ENCODE data around the gene COMMD3.
A peak's percentile ranks its signal among the peaks of the same experiment; 100 is the strongest.

The COMMD3 gene

DNA sequence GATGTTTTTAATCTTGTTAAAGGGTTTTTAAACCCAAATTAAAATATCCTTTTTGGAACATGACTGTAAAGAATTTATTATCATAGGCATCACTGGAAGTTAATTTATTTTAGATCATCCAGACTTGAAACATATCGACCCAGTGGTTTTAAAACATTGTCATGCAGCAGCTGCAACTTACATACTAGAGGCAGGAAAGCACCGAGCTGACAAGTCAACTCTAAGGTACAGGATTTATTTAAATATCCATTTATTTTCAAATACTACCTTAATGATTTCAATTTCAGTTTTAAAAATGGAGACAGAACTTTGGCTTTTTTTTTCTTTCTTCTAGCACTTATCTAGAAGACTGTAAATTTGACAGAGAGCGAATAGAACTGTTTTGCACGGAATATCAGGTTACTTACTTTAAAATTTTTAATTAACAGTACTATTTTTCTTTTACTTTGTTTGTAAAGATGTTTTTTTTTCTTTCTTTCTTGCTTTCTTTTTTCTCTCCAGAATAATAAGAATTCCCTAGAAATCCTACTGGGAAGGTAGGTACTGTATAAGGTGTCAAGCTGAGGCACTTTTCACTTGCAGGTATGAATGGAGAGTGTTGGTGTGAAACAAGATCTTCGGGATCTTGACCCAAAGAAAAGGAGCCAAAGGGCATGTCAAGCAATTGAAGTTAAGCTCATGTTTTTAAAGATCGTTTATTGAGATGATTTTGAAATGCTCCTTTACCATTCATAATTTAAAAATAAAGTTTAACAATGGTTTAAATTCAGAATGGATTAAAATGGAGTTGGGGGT, 1.8 kb downstream of the COMMD3 start:
- TF ChIP-seq, protein P1, sequence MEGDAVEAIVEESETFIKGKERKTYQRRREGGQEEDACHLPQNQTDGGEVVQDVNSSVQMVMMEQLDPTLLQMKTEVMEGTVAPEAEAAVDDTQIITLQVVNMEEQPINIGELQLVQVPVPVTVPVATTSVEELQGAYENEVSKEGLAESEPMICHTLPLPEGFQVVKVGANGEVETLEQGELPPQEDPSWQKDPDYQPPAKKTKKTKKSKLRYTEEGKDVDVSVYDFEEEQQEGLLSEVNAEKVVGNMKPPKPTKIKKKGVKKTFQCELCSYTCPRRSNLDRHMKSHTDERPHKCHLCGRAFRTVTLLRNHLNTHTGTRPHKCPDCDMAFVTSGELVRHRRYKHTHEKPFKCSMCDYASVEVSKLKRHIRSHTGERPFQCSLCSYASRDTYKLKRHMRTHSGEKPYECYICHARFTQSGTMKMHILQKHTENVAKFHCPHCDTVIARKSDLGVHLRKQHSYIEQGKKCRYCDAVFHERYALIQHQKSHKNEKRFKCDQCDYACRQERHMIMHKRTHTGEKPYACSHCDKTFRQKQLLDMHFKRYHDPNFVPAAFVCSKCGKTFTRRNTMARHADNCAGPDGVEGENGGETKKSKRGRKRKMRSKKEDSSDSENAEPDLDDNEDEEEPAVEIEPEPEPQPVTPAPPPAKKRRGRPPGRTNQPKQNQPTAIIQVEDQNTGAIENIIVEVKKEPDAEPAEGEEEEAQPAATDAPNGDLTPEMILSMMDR (IDR thresholded peaks at IDR 0.05; ENCODE audit: control insufficient read depth, insufficient read depth, low read depth, low read length, missing control alignments): no peak
- H3K4me3 ChIP-seq (ENCODE audit: control insufficient read depth, low read depth, low read length): no peak overlapping the region
- no peak for DNase-seq (ENCODE audit: low read depth)

DNA sequence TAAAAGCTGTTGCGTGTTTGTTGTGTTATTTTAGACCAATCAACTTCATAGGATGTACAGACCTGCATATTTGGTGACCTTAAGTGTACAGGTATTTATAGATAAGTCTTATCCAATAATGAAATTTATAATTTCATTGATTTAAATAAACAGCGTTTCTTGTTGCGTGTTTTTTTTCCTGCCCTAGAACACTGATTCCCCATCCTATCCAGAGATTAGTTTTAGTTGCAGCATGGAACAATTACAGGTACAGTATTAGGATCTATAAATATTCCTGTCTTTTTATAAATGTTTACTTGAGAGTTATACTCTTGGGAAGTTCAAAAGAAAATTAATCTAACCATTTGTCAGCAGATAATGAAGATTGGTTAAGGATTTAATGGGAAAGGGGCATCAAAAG, 2.6 kb downstream of the COMMD3 start:
- no peak for DNase-seq (ENCODE audit: low read depth)
- TF ChIP-seq, protein P1 (IDR thresholded peaks at IDR 0.05; ENCODE audit: control insufficient read depth, insufficient read depth, low read depth, low read length, missing control alignments): no peak
- H3K4me3 ChIP-seq (ENCODE audit: control insufficient read depth, low read depth, low read length): no peak overlapping the region

DNA sequence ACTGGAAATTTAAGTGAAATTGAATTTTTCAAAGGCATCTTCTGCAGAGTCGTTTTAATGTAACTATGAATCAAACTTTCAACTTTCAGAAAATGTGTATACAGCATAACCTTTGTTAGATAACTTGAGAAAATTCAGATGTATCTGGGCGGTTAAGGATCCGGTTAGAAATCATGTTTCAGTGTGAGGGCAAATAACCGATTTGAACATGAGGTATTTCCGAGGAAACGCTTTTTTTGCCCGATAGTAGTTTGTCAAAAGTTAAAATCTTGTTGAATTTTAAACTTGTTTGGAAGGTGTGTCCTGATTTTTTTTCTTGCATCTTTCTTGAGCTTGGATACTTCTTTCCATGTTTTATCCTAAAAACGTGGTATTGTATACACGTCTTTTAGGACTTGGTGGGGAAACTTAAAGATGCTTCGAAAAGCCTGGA, 3.4 kb downstream of the COMMD3 start:
- H3K4me3 ChIP-seq (ENCODE audit: control insufficient read depth, low read depth, low read length): no peak overlapping the region
- TF ChIP-seq, protein P1 (IDR thresholded peaks at IDR 0.05; ENCODE audit: control insufficient read depth, insufficient read depth, low read depth, low read length, missing control alignments): no peak
- no peak for DNase-seq (ENCODE audit: low read depth)

DNA sequence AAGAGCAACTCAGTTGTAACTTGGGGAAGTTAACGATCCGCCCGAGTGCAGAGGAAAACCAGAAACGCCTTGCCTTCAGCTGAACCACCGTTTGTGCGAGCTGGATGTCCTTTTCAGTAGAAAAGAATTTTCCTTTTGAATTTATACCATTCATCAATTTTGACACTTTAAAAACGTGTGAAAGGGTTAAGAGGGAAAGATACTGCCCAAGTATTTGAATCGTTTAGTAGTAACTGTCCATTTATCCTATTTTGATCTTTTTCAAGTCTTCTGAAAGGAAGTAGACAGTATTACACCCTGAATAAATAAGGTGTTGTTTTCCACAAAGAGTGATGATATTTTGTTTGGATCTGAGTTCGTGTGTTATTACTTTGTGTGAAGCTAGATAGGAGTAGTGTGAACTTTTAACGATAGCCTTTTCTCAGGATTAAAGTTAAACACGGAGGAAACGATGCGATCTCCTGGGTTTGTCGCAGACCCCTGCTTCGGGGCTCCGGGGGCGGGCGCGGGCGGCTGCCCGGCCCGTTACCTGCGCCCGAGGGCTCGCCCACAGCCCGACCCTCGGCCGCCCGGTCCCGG, 3.9 kb downstream of the COMMD3 start:
- DNase-seq (ENCODE audit: low read depth): no peak
- peak overlapping the region; percentile 36 for H3K4me3 ChIP-seq (ENCODE audit: control insufficient read depth, low read depth, low read length)
- TF ChIP-seq, protein P1 (IDR thresholded peaks at IDR 0.05; ENCODE audit: control insufficient read depth, insufficient read depth, low read depth, low read length, missing control alignments): no peak

DNA sequence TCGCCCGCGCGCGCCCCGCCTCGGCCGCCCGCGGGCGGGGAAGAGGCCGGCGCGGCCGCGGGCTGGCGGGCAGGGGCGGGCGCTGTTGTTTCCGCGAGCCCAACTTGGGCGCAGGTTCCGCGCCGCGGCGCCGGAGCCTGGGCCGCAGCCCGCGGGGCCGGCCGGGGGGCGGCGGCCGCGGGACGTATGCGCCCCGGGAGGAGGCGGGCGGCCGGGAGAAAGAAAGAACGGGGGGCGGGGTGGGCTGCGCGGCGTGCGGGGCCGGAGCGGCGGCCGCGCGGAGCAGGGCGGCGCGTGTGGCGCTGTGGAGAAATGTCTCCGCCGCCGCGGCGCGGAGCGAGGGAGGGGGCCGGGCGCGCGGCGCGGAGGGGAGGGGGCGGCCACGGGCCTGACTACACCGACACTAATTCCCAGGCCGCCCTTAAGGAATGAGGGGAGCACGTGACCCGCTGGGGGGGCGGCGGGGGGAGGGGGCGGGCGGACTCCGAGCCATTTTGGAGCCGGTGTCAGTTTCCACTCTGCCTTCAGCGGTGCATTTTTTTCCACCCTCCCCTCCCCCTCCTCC, 4.5 kb downstream of the COMMD3 start, which contains the start of gene BMI1:
BMI1 (plus strand) TSS at position 509 of the 565 bp plus-strand sequence. CDS start 5,351 bp downstream, outside the sequence.
- H3K4me3 ChIP-seq (ENCODE audit: control insufficient read depth, low read depth, low read length): peak within 1 kb of the TSS; percentile 77
- TF ChIP-seq, protein P1 (IDR thresholded peaks at IDR 0.05; ENCODE audit: control insufficient read depth, insufficient read depth, low read depth, low read length, missing control alignments): no peak
- no peak for DNase-seq (ENCODE audit: low read depth)

DNA sequence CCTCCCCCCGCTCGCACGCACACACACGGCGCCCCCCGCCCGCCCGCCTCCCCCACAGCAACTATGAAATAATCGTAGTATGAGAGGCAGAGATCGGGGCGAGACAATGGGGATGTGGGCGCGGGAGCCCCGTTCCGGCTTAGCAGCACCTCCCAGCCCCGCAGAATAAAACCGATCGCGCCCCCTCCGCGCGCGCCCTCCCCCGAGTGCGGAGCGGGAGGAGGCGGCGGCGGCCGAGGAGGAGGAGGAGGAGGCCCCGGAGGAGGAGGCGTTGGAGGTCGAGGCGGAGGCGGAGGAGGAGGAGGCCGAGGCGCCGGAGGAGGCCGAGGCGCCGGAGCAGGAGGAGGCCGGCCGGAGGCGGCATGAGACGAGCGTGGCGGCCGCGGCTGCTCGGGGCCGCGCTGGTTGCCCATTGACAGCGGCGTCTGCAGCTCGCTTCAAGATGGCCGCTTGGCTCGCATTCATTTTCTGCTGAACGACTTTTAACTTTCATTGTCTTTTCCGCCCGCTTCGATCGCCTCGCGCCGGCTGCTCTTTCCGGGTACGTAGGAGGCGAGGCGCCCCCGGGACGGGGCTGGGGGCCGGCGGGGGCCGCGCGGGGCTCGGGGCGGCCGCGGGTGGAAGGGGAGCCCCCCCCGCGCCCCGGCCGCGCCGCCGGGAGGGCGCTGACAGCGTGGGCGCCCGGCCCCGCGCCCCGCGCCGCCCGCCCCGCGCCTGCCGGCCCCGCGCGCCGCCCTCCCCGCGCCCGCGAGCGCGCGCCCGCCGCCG, 5.2 kb downstream of the COMMD3 start:
- no peak for DNase-seq (ENCODE audit: low read depth)

More for the DNA sequence above, 5.2 kb downstream of the COMMD3 start:
- peak overlapping the region; percentile 75 for H3K4me3 ChIP-seq (ENCODE audit: control insufficient read depth, low read depth, low read length)
- TF ChIP-seq, protein P1 (IDR thresholded peaks at IDR 0.05; ENCODE audit: control insufficient read depth, insufficient read depth, low read depth, low read length, missing control alignments): no peak

All from AG09309 (cell line).